HEK293 (cell line): ENCODE results near the gene CCDC186.
A peak's percentile ranks its signal among the peaks of the same experiment; 100 is the strongest.

Experiments
- CTCF ChIA-PET: fragments of 350-600 bp; formaldehyde crosslinking; extraction: SDS; loops from one replicate; lab custom pipeline; 2021; ENCODE audit warnings: antibody characterized with exemption; lab: Yijun Ruan, JAX
- POLR2A ChIA-PET: fragments of 300-600 bp; formaldehyde crosslinking; extraction: SDS; loops from one replicate; lab custom pipeline; 2020; ENCODE audit warnings: antibody characterized with exemption, inconsistent platforms; lab: Yijun Ruan, JAX
- H3K27ac ChIP-seq: fragments of 200-500 bp; sonication (Bioruptor generic); 2 replicates; pipeline ENCODE4 v1.5.1; 2014; ENCODE audit warnings: low read depth, low read length, control low read depth, inconsistent platforms; ENCODE audit errors: extremely low read depth
- H3K36me3 ChIP-seq, 2 experiments: fragments of 200-500 bp in 1 of 2; sonication (Bioruptor generic) in 1 of 2; 1 replicate in 1 of 2; 2 replicates in 1 of 2; pipeline ENCODE4 v1.5.1; 2014 to 2017; ENCODE audit warnings: inconsistent platforms in 2 of 2, low read length in 2 of 2; ENCODE audit not compliant: control insufficient read depth in 2 of 2, insufficient read depth in 1 of 2
- H3K4me1 ChIP-seq: fragments of 200-500 bp; sonication (Bioruptor generic); 2 replicates; pipeline ENCODE4 v1.5.1; 2014; ENCODE audit warnings: mild to moderate bottlenecking, low read length, inconsistent platforms; ENCODE audit not compliant: control insufficient read depth, insufficient read depth
- H3K4me3 ChIP-seq: 2 replicates; pipeline ENCODE4 v1.5.1; 2011; ENCODE audit warnings: low read depth, mild to moderate bottlenecking, control low read depth, low read length, moderate library complexity
- H3K9me3 ChIP-seq: fragments of 200-500 bp; sonication (Bioruptor generic); 2 replicates; pipeline ENCODE4 v1.5.1; 2014; ENCODE audit warnings: low read depth, low read length, inconsistent platforms; ENCODE audit not compliant: control insufficient read depth, insufficient read depth
- BCL6B ChIP-seq: fragments of 450-650 bp; formaldehyde crosslinking; IDR thresholded peaks from 2 replicates; pipeline ENCODE4 v1.5.1; 2017; ENCODE audit warnings: missing biosample characterization, missing genetic modification characterization
- GFI1B ChIP-seq: fragments of 450-650 bp; formaldehyde crosslinking; IDR thresholded peaks from 2 replicates; pipeline ENCODE4 v1.5.1; 2016; ENCODE audit warnings: missing biosample characterization, missing genetic modification characterization
- KLF10 ChIP-seq: fragments of 450-650 bp; IDR thresholded peaks from 2 replicates; pipeline ENCODE4 v1.5.1; 2018; ENCODE audit warnings: missing biosample characterization, mild to moderate bottlenecking, missing genetic modification characterization
- SALL2 ChIP-seq: fragments of 450-650 bp; formaldehyde crosslinking; IDR thresholded peaks from 2 replicates; pipeline ENCODE4 v1.5.0; 2017; ENCODE audit warnings: missing biosample characterization, mild to moderate bottlenecking, missing genetic modification characterization, borderline replicate concordance
- WT1 ChIP-seq: fragments of 450-650 bp; formaldehyde crosslinking; IDR thresholded peaks from 2 replicates; pipeline ENCODE4 v1.5.1; 2016; ENCODE audit warnings: missing biosample characterization, missing genetic modification characterization
- ZFP37 ChIP-seq: fragments of 450-650 bp; formaldehyde crosslinking; IDR thresholded peaks from 2 replicates; pipeline ENCODE4 v1.5.1; 2016; ENCODE audit warnings: missing biosample characterization, missing genetic modification characterization
- ZNF121 ChIP-seq: fragments of 450-650 bp; formaldehyde crosslinking; IDR thresholded peaks from 2 replicates; pipeline ENCODE4 v1.5.1; 2016; ENCODE audit warnings: missing biosample characterization, missing genetic modification characterization
- ZNF133 ChIP-seq: fragments of 450-650 bp; formaldehyde crosslinking; IDR thresholded peaks from 2 replicates; pipeline ENCODE4 v1.5.1; 2016; ENCODE audit warnings: missing biosample characterization, missing genetic modification characterization
- ZNF175 ChIP-seq: fragments of 450-650 bp; formaldehyde crosslinking; IDR thresholded peaks from 2 replicates; pipeline ENCODE4 v1.5.1; 2016; ENCODE audit warnings: missing biosample characterization, missing genetic modification characterization
- ZNF404 ChIP-seq: fragments of 450-650 bp; formaldehyde crosslinking; IDR thresholded peaks from 2 replicates; pipeline ENCODE4 v1.5.1; 2017; ENCODE audit warnings: missing biosample characterization, missing genetic modification characterization
- ZNF423 ChIP-seq: fragments of 450-650 bp; formaldehyde crosslinking; IDR thresholded peaks from 2 replicates; pipeline ENCODE4 v1.5.1; 2016; ENCODE audit warnings: missing biosample characterization, missing genetic modification characterization
- ZNF426 ChIP-seq: fragments of 450-650 bp; formaldehyde crosslinking; IDR thresholded peaks from 2 replicates; pipeline ENCODE4 v1.5.1; 2017; ENCODE audit warnings: missing biosample characterization, missing genetic modification characterization, mild to moderate bottlenecking, inconsistent platforms, moderate library complexity
- ZNF514 ChIP-seq: fragments of 450-650 bp; formaldehyde crosslinking; IDR thresholded peaks from 2 replicates; pipeline ENCODE4 v1.5.1; 2016; ENCODE audit warnings: missing biosample characterization, missing genetic modification characterization
- ZNF560 ChIP-seq: fragments of 450-650 bp; formaldehyde crosslinking; IDR thresholded peaks from 2 replicates; pipeline ENCODE4 v1.5.1; 2017; ENCODE audit warnings: missing biosample characterization, missing genetic modification characterization, borderline replicate concordance
- ZNF654 ChIP-seq: fragments of 450-650 bp; formaldehyde crosslinking; IDR thresholded peaks from 2 replicates; pipeline ENCODE4 v1.5.1; 2016; ENCODE audit warnings: low read depth, missing biosample characterization, missing genetic modification characterization
- ZNF768 ChIP-seq: fragments of 450-650 bp; formaldehyde crosslinking; IDR thresholded peaks from 2 replicates; pipeline ENCODE4 v1.5.1; 2018; ENCODE audit warnings: missing biosample characterization, mild to moderate bottlenecking, missing genetic modification characterization
- ZSCAN16 ChIP-seq: fragments of 450-650 bp; formaldehyde crosslinking; IDR thresholded peaks from 2 replicates; pipeline ENCODE4 v1.5.1; 2016; ENCODE audit warnings: missing biosample characterization, missing genetic modification characterization
- TF ChIP-seq, protein P1 (sequence below): fragments of 450-650 bp; formaldehyde crosslinking; IDR thresholded peaks from 2 replicates; pipeline ENCODE4 v1.5.1; 2016; ENCODE audit warnings: missing biosample characterization, missing genetic modification characterization
- TF ChIP-seq, protein P2 (sequence below): fragments of 450-650 bp; formaldehyde crosslinking; IDR thresholded peaks from 2 replicates; pipeline ENCODE4 v1.5.1; 2016; ENCODE audit warnings: missing biosample characterization, missing genetic modification characterization, low read depth
- TF ChIP-seq, protein P3 (sequence below): fragments of 450-650 bp; formaldehyde crosslinking; IDR thresholded peaks from 2 replicates; pipeline ENCODE4 v1.5.1; 2017; ENCODE audit warnings: missing biosample characterization, missing genetic modification characterization

The CCDC186 gene

GRCh38 chr10:114115661-114116445 is 58.1 kb downstream of the CCDC186 start:
- Histone ChIP-seq H3K9me3 (no peaks in the 10 kb centered on the region), H3K4me3 (no peak overlapping the region), H3K27ac (no peak overlapping the region), H3K36me3 (no peaks in the 10 kb centered on the region), H3K4me1 (no peaks in the 10 kb centered on the region)
- POLR2A ChIA-PET = no interaction called here
- TF ChIP-seq ZNF175 (tag by site-specific recombination) (no peak), BCL6B (tag by site-specific recombination) (no peak), ZNF121 (tag by site-specific recombination) (no peak), KLF10 (tag by site-specific recombination) (no peak), ZNF426 (tag by site-specific recombination) (no peak), ZSCAN16 (tag by site-specific recombination) (no peak), ZNF514 (tag by site-specific recombination) (no peak), WT1 (tag by site-specific recombination) (no peak), ZNF423 (tag by site-specific recombination) (no peak), ZNF768 (tag by site-specific recombination) (no peak), ZNF404 (no peak), ZFP37 (no peak), ZNF133 (no peak), GFI1B (tag by site-specific recombination) (no peak)
- TF ChIP-seq, protein P1, sequence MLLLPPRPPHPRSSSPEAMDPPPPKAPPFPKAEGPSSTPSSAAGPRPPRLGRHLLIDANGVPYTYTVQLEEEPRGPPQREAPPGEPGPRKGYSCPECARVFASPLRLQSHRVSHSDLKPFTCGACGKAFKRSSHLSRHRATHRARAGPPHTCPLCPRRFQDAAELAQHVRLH (tag by site-specific recombination) = no peak
- TF ChIP-seq, protein P2, sequence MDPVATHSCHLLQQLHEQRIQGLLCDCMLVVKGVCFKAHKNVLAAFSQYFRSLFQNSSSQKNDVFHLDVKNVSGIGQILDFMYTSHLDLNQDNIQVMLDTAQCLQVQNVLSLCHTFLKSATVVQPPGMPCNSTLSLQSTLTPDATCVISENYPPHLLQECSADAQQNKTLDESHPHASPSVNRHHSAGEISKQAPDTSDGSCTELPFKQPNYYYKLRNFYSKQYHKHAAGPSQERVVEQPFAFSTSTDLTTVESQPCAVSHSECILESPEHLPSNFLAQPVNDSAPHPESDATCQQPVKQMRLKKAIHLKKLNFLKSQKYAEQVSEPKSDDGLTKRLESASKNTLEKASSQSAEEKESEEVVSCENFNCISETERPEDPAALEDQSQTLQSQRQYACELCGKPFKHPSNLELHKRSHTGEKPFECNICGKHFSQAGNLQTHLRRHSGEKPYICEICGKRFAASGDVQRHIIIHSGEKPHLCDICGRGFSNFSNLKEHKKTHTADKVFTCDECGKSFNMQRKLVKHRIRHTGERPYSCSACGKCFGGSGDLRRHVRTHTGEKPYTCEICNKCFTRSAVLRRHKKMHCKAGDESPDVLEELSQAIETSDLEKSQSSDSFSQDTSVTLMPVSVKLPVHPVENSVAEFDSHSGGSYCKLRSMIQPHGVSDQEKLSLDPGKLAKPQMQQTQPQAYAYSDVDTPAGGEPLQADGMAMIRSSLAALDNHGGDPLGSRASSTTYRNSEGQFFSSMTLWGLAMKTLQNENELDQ (tag by site-specific recombination) = no peak
- TF ChIP-seq, protein P3, sequence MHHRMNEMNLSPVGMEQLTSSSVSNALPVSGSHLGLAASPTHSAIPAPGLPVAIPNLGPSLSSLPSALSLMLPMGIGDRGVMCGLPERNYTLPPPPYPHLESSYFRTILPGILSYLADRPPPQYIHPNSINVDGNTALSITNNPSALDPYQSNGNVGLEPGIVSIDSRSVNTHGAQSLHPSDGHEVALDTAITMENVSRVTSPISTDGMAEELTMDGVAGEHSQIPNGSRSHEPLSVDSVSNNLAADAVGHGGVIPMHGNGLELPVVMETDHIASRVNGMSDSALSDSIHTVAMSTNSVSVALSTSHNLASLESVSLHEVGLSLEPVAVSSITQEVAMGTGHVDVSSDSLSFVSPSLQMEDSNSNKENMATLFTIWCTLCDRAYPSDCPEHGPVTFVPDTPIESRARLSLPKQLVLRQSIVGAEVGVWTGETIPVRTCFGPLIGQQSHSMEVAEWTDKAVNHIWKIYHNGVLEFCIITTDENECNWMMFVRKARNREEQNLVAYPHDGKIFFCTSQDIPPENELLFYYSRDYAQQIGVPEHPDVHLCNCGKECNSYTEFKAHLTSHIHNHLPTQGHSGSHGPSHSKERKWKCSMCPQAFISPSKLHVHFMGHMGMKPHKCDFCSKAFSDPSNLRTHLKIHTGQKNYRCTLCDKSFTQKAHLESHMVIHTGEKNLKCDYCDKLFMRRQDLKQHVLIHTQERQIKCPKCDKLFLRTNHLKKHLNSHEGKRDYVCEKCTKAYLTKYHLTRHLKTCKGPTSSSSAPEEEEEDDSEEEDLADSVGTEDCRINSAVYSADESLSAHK (tag by site-specific recombination) = no peak
- CTCF ChIA-PET = interaction anchor here (0.8 to 1.4 kb wide), 4 partner anchors 11 to 411 kb away, joined by 3 read pairs; no protein-coding TSS in a partner anchor

DNA sequence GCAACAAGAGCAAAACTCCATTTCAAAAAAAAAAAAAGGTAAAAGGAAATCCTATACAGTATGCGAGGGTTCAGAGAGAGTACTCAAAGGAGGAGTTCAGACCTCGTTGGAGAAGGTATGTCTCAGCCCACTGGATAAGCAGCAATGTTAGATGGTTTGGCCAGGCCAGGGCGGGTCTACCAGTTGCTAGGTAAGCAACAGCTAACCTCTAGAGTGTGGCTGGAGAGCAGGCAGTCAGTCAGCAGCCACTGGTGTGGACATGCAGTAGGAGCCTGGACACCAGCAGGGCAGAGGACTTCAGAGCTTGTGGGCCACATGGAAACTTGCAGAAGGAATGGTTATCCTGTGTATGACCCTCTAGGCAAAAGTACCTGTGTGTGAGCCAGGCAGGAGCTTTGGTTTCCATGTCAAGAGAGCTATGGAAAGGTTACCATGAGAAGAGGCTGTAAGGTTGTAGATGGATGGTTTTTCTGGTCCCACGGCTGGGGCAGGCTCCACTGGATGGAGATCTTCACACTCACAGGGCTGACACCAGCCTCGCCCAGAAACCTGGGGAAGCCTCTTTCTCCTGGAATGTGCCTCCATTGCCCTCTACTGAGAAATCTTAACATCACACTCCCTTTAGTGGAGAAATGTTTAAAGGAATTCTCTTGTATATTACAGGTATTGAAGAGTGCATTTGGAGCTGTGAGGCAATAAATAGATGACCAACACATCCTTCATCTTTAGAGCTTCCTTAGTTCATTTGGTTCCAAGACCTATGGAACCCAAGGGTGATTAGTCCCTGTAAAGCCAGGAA is 63.6 kb downstream of the CCDC186 start:
- no peaks in the 10 kb centered on the region for H3K4me1 ChIP-seq
- no peak overlapping the region for H3K27ac ChIP-seq
- H3K9me3 ChIP-seq = no peaks in the 10 kb centered on the region
- no peaks in the 10 kb centered on the region for H3K36me3 ChIP-seq
- ChIA-PET CTCF (interaction anchor here (0.6 to 2.1 kb wide), 10 partner anchors 9 to 388 kb away, joined by 3 to 13 read pairs (median 3); no protein-coding TSS in a partner anchor), POLR2A (no interaction called here)
- TF ChIP-seq ZNF654 (peak; percentile 48), ZNF560 (tag by site-specific recombination) (no peak), SALL2 (tag by site-specific recombination) (no peak)
- no peak overlapping the region for H3K4me3 ChIP-seq
